ENCODE results near the gene CCDC192.

DNA sequence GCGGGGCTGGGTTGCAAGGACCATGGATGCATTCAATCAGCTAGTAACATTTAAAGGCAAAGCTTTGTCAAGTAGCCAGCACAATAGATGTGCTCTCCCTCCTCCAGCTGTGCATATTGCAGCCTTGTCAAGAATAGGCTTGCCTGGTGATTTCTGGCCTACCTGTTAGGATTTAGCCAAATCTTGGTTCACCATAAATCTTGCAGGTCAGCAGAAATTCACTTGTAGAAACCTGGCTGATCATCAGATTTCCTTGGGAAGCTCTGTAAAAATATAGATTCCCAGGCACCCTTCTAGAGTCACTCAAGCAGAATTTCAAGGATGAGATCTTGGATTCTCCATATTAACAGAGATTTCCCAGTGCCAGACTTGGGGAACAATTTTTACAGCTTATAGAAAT is 228.2 kb downstream of the CCDC192 start:
- TF ChIP-seq CTCF (IDR thresholded peaks at IDR 0.05; ENCODE audit: extremely low read depth in 1 of 2, insufficient read depth in 1 of 2, low read depth in 1 of 2, low read length in 2 of 2) (no peak), MAX (IDR thresholded peaks at IDR 0.05; ENCODE audit: insufficient read depth, insufficient read length) (no peak), MYC (IDR thresholded peaks at IDR 0.05; ENCODE audit: low read depth, low read length) (no peak), EZH2 (IDR thresholded peaks at IDR 0.05; ENCODE audit: borderline replicate concordance, low read depth, low read length, severe bottlenecking) (no peak), POLR2AphosphoS5 (IDR thresholded peaks at IDR 0.05; ENCODE audit: insufficient read depth, low read depth, low read length) (no peak), POLR2A (IDR thresholded peaks at IDR 0.05; ENCODE audit: low read depth, low read length) (no peak), GATA2 (IDR thresholded peaks at IDR 0.05; ENCODE audit: insufficient read depth, insufficient read length, low read depth, low read length) (no peak), JUN (IDR thresholded peaks at IDR 0.05; ENCODE audit: borderline replicate concordance, insufficient read depth, insufficient read length, low read depth) (no peak)

Data from endothelial cell of umbilical vein (primary cell).